BLaER1 (cell line): Measurements from ENCODE around the gene NPAS2.

Source experiments
- H3K27ac ChIP-seq: shearing (Covaris generic); formaldehyde crosslinking; 2 replicates; pipeline ENCODE4 v1.8.1; 2022
- H3K27me3 ChIP-seq: shearing (Covaris generic); formaldehyde crosslinking; 2 replicates; pipeline ENCODE4 v1.8.1; 2022
- H3K36me3 ChIP-seq: shearing (Covaris generic); formaldehyde crosslinking; 2 replicates; pipeline ENCODE4 v1.8.1; 2022
- H3K4me1 ChIP-seq: shearing (Covaris generic); formaldehyde crosslinking; 2 replicates; pipeline ENCODE4 v1.8.1; 2022
- H3K4me2 ChIP-seq: shearing (Covaris generic); formaldehyde crosslinking; 2 replicates; pipeline ENCODE4 v1.8.1; 2022
- H3K4me3 ChIP-seq: shearing (Covaris generic); formaldehyde crosslinking; 2 replicates; pipeline ENCODE4 v1.8.1; 2022
- H3K9ac ChIP-seq: shearing (Covaris generic); formaldehyde crosslinking; 2 replicates; pipeline ENCODE4 v1.8.1; 2022
- H3K9me3 ChIP-seq: shearing (Covaris generic); formaldehyde crosslinking; 2 replicates; pipeline ENCODE4 v1.8.1; 2022
- H4K20me1 ChIP-seq: shearing (Covaris generic); formaldehyde crosslinking; 2 replicates; pipeline ENCODE4 v1.8.1; 2022
- Cebpa-rat ChIP-seq: shearing (Covaris generic); IDR thresholded peaks from 2 replicates; pipeline ENCODE4 v1.8.1; 2022

NPAS2 gene

DNA sequence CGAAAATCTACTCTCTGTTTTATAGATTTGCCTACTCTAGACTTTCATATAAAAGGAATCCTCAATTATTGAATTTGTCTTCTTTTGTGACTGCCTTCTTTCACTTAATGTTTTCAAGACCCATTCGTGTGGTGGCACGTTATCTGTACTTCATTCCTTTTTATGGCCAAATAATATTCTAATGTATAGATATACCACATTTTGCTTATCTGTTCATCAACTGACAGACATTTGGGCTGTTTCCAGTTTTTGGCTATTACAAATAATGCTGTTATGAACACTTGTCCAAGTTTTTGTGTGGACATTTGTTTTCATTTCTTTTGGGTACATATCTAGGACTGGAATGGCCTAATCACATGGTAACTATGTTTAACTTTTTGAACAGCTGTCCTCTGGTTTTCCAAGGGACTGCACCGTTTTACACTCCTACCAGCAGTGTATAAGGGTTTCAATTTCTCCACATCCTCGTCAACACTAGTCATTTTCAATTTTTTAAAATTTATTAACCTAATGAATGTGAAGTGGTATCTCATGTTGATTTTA, 9.3 kb upstream of the NPAS2 start:
- Histone ChIP-seq H3K27ac (no peak overlapping the region), H3K4me2 (no peak overlapping the region), H3K27me3 (no peaks in the 10 kb centered on the region), H3K36me3 (no peaks in the 10 kb centered on the region), H4K20me1 (no peaks in the 10 kb centered on the region), H3K9me3 (0 out of 2 replicates have a peak, but pooled peaks cover 10% of the 10 kb centered on the region), H3K4me1 (peaks cover 18% of the 10 kb centered on the region), H3K4me3 (no peak overlapping the region), H3K9ac (no peak overlapping the region)
- no peak for TF ChIP-seq Cebpa-rat

DNA sequence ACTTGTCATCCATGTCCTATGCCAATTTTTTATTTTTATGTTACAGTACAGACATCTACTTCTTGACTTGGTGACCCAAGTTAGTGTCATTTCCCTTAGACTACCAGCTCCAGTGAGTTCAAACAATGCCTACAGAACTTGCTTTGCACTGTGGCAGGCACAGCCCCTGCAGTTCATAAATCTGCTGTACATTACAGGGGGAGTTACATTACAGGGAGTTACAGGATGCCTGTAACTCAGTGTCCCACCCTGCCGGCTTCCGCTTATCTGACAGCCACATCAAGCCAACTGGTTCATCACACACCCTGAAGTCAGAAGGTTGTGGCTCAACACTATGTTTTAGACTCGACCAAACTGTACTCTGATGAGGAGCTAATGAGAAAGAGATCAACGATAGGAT, 7.8 kb upstream of the NPAS2 start:
- Histone ChIP-seq H3K9ac (no peak overlapping the region), H3K4me2 (no peak overlapping the region), H3K4me3 (no peak overlapping the region), H3K9me3 (0 out of 2 replicates have a peak, but pooled peaks cover 10% of the 10 kb centered on the region), H3K27me3 (no peaks in the 10 kb centered on the region), H3K36me3 (no peaks in the 10 kb centered on the region), H3K4me1 (peaks cover 18% of the 10 kb centered on the region), H3K27ac (no peak overlapping the region), H4K20me1 (no peaks in the 10 kb centered on the region)
- no peak for TF ChIP-seq Cebpa-rat

DNA sequence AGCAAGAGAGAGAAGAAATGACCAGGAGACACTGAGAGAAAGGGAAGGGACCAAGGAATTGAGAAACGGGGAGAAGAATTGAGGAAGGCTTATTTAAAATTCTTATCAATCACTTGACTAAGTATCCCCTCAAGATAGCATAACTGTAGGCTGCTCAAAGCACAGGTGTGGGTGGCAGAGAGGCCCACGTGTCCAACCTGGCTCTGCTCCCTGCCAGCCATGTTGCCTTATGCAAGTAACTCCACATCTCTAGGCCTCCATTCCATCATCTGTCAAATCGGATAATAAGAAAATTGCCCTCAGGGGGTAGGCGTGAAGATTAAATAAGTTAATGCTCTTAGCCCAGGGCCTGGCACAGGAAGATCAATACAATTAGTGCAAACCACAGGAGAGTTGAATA, 7.4 kb upstream of the NPAS2 start:
- Histone ChIP-seq H3K9ac (no peak overlapping the region), H3K9me3 (0 out of 2 replicates have a peak, but pooled peaks cover 10% of the 10 kb centered on the region), H3K4me3 (no peak overlapping the region), H3K4me2 (peak overlapping the region; percentile 53), H3K27me3 (0 out of 2 replicates have a peak, but pooled peaks cover 4% of the 10 kb centered on the region), H3K4me1 (peaks cover 18% of the 10 kb centered on the region), H4K20me1 (no peaks in the 10 kb centered on the region), H3K27ac (no peak overlapping the region), H3K36me3 (no peaks in the 10 kb centered on the region)
- TF ChIP-seq Cebpa-rat = no peak

DNA sequence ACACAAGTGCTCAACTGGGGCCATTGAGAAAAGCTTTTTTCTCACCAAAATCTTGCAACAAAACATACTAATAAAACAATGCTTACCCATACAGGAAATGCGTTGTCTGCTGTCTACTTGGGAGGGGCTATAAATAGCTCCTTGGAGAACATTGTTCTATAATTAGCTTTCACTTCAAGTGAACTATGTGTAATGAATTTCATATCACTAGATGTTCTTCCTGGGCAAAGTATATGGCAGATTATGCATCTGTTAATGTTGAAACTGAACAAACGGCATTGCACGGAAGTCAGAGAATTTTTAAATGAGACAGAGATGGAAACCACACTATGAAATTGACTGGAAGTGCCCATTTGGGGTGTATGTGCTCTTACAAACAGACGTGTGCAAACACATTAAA, 6.4 kb upstream of the NPAS2 start:
- Histone ChIP-seq H3K4me1 (peaks cover 18% of the 10 kb centered on the region), H4K20me1 (no peaks in the 10 kb centered on the region), H3K36me3 (no peaks in the 10 kb centered on the region), H3K4me2 (peak overlapping the region; percentile 53), H3K9ac (no peak overlapping the region), H3K9me3 (peaks cover 14% of the 10 kb centered on the region; the same call in 1 of the 2 replicates), H3K27me3 (peaks cover 13% of the 10 kb centered on the region), H3K27ac (no peak overlapping the region), H3K4me3 (no peak overlapping the region)
- no peak for TF ChIP-seq Cebpa-rat

DNA sequence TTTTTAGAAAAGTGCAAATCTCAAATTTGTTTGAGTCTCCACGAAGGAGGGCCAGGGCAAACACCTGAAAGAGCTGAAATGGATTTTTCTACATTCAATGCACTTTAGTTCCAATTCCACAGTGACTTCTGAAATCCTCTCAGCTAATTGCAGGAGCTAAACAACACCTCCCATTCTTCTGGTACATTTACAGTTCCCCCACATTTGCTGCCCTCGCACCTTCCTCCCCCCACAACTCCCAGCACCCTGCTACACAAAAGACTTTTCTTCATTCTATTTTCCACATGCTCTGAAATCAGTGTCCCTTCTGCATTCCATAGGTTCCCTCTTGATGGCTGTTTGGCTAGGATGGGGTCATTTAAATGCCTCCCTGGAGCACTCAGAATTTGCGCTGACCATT, 5.9 kb upstream of the NPAS2 start:
- H3K9me3 ChIP-seq = peaks cover 19% of the 10 kb centered on the region
- peaks cover 18% of the 10 kb centered on the region for H3K4me1 ChIP-seq
- H4K20me1 ChIP-seq = no peaks in the 10 kb centered on the region
- no peak overlapping the region for H3K4me3 ChIP-seq
- TF ChIP-seq Cebpa-rat = no peak
- H3K4me2 ChIP-seq = peak overlapping the region; percentile 53
- no peak overlapping the region for H3K9ac ChIP-seq
- H3K36me3 ChIP-seq = no peaks in the 10 kb centered on the region
- peaks cover 18% of the 10 kb centered on the region for H3K27me3 ChIP-seq
- H3K27ac ChIP-seq = no peak overlapping the region

GRCh38 chr2:100814453-100814852, 5.5 kb upstream of the NPAS2 start:
- Histone ChIP-seq H3K36me3 (no peaks in the 10 kb centered on the region), H4K20me1 (no peaks in the 10 kb centered on the region), H3K27ac (no peak overlapping the region), H3K4me1 (peaks cover 18% of the 10 kb centered on the region), H3K9me3 (peaks cover 23% of the 10 kb centered on the region), H3K4me2 (peak overlapping the region; percentile 53; the same call in 1 of the 2 replicates), H3K27me3 (peaks cover 22% of the 10 kb centered on the region), H3K4me3 (no peak overlapping the region), H3K9ac (no peak overlapping the region)
- no peak for TF ChIP-seq Cebpa-rat

- Histone ChIP-seq H3K27ac (no peak overlapping the region), H3K9ac (no peak overlapping the region), H3K4me1 (peaks cover 18% of the 10 kb centered on the region), H3K4me2 (no peak overlapping the region), H3K4me3 (no peak overlapping the region), H3K27me3 (peaks cover 41% of the 10 kb centered on the region), H3K36me3 (no peaks in the 10 kb centered on the region), H4K20me1 (no peaks in the 10 kb centered on the region), H3K9me3 (peaks cover 34% of the 10 kb centered on the region)
- TF ChIP-seq Cebpa-rat = no peak
Measured at GRCh38 chr2:100817388-100817985, 2.5 kb upstream of the NPAS2 start.

- no peak overlapping the region for H3K9ac ChIP-seq
- H3K27me3 ChIP-seq = peaks cover 41% of the 10 kb centered on the region
- no peak overlapping the region for H3K27ac ChIP-seq
- no peaks in the 10 kb centered on the region for H3K36me3 ChIP-seq
- TF ChIP-seq Cebpa-rat = no peak
- H3K9me3 ChIP-seq = peaks cover 34% of the 10 kb centered on the region
- no peaks in the 10 kb centered on the region for H4K20me1 ChIP-seq
- no peak overlapping the region for H3K4me2 ChIP-seq
- peaks cover 12% of the 10 kb centered on the region for H3K4me1 ChIP-seq
- no peak overlapping the region for H3K4me3 ChIP-seq
Measured at GRCh38 chr2:100818003-100818605, 1.8 kb upstream of the NPAS2 start.

DNA sequence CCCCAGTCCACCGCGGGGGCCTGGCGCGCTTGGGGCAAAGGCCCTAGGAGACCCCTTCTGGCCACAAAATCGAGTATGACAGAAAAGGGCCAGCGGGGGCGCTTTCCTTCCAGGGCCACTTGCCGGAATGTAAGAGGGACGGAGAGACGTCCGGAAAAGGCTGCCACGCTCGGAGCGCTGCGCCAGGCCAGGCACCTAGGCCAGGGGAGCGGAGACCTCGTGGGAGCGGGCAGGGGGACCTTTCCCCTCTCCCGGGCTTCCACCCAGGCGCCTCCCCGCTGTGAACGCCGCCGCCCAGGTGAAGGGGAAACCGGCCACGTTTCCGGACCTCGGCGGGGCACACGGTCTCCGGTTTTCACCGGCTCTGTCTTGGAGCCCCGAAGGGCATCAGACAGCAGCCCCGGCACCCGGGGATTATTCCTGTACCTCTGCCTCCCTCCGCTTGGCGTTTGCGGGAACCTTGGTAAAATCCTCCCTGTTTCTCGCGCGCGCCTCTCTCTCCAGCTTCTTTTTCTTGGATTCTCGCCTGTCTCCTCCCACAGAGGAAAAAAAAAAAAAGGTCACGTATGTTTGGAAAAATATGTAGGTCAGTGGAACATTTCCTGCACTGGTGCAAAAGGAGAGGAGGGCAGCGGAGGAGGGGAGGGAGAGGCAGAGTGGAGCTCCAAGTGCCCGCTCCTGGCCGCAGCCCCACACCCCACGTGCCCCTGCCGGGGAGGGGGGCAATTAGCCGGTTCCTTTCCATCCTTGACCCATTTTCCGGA, 1.2 kb upstream of the NPAS2 start:
- no peak overlapping the region for H3K9ac ChIP-seq
- peaks cover 5% of the 10 kb centered on the region for H3K4me1 ChIP-seq
- peaks cover 41% of the 10 kb centered on the region for H3K27me3 ChIP-seq
- H3K4me3 ChIP-seq = no peak overlapping the region
- TF ChIP-seq Cebpa-rat = no peak
- H3K27ac ChIP-seq = no peak overlapping the region
- H3K9me3 ChIP-seq = peaks cover 34% of the 10 kb centered on the region
- no peak overlapping the region for H3K4me2 ChIP-seq
- H4K20me1 ChIP-seq = no peaks in the 10 kb centered on the region
- H3K36me3 ChIP-seq = no peaks in the 10 kb centered on the region

DNA sequence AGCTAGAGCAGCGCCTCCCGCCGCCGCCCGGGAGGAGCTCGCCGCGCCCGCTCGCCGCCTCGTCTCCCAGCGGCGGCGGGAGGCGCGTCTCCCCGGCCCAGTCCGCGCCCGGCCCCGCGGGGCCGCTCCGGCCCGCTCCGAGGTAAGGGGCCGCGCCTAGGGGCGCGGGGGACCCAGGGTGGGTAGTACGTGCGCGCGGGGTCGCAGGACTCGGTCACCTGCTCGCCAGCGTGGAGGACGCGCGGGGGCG, 259 bp downstream of the NPAS2 start:
- Histone ChIP-seq H3K4me3 (no peak overlapping the region), H3K27ac (no peak overlapping the region), H3K9ac (no peak overlapping the region), H3K36me3 (no peaks in the 10 kb centered on the region), H3K9me3 (peaks cover 30% of the 10 kb centered on the region), H3K4me1 (no peaks in the 10 kb centered on the region), H4K20me1 (no peaks in the 10 kb centered on the region), H3K27me3 (peaks cover 41% of the 10 kb centered on the region), H3K4me2 (no peak overlapping the region)
- no peak for TF ChIP-seq Cebpa-rat
